NB4 (cell line): Measurements from ENCODE around the gene PPP1R9A.

Experiments used
- DNase-seq: peaks from one replicate; pipeline ENCODE4 v3.0.0; 2010; ENCODE audit warnings: low read depth
- H3K4me3 ChIP-seq: one replicate; pipeline ENCODE4 v1.5.1; 2011; ENCODE audit warnings: mild to moderate bottlenecking, low read depth, low read length, moderate library complexity
- MAX ChIP-seq: IDR thresholded peaks from 2 replicates; pipeline ENCODE4 v1.6.1; 2011; ENCODE audit warnings: low read depth, low read length
- MYC ChIP-seq: IDR thresholded peaks from 2 replicates; pipeline ENCODE4 v1.6.1; 2011; ENCODE audit warnings: low read depth, low read length
- POLR2A ChIP-seq: IDR thresholded peaks from 2 replicates; pipeline ENCODE4 v1.6.1; 2011; ENCODE audit warnings: mild to moderate bottlenecking; ENCODE audit not compliant: insufficient read length; ENCODE audit errors: extremely low read depth
- TF ChIP-seq, protein P1 (sequence below): IDR thresholded peaks from one replicate; pipeline ENCODE4 v1.5.1; 2012; ENCODE audit warnings: low read depth, low read length

The PPP1R9A gene

GRCh38 chr7:95304990-95305389 is 397.6 kb downstream of the PPP1R9A start:
- no peak overlapping the region for H3K4me3 ChIP-seq
- TF ChIP-seq MAX (no peak), MYC (no peak), POLR2A (no peak)
- TF ChIP-seq, protein P1, sequence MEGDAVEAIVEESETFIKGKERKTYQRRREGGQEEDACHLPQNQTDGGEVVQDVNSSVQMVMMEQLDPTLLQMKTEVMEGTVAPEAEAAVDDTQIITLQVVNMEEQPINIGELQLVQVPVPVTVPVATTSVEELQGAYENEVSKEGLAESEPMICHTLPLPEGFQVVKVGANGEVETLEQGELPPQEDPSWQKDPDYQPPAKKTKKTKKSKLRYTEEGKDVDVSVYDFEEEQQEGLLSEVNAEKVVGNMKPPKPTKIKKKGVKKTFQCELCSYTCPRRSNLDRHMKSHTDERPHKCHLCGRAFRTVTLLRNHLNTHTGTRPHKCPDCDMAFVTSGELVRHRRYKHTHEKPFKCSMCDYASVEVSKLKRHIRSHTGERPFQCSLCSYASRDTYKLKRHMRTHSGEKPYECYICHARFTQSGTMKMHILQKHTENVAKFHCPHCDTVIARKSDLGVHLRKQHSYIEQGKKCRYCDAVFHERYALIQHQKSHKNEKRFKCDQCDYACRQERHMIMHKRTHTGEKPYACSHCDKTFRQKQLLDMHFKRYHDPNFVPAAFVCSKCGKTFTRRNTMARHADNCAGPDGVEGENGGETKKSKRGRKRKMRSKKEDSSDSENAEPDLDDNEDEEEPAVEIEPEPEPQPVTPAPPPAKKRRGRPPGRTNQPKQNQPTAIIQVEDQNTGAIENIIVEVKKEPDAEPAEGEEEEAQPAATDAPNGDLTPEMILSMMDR = no peak
- no peak for DNase-seq

GRCh38 chr7:95309951-95310350 is 402.6 kb downstream of the PPP1R9A start:
- DNase-seq = no peak

GRCh38 chr7:95311389-95311788 is 404.0 kb downstream of the PPP1R9A start:
- no peak overlapping the region for H3K4me3 ChIP-seq
- no peak for DNase-seq
- no peak for TF ChIP-seq MAX
- no peak for TF ChIP-seq MYC
- TF ChIP-seq, protein P1 = no peak
- TF ChIP-seq POLR2A = no peak

More at GRCh38 chr7:95309951-95310350, 402.6 kb downstream of the PPP1R9A start:
- no peak for TF ChIP-seq MYC
- TF ChIP-seq MAX = no peak
- TF ChIP-seq, protein P1 = no peak
- no peak for TF ChIP-seq POLR2A
- no peak overlapping the region for H3K4me3 ChIP-seq

DNA sequence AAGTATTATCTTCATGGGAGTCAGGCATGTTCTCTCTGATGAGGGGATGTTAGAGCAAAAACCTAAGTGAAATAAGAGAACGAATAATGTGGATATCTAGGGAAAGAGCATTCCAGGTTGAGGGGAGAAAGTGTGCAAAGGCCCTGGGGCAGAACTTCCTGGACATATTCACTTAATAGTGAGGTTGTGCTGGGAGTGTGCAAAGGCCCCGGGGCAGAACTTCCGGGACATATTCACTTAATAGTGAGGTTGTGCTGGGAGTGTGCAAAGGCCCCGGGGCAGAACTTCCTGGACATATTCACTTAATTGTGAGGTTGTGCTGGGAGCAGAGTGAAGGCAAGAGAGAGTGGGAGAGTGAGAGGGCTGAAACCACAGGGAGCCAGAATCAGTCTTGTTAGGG is 405.2 kb downstream of the PPP1R9A start:
- DNase-seq = no peak
- TF ChIP-seq, protein P1 = no peak
- no peak for TF ChIP-seq MYC
- no peak for TF ChIP-seq MAX
- TF ChIP-seq POLR2A = no peak
- no peak overlapping the region for H3K4me3 ChIP-seq

GRCh38 chr7:95316588-95316987 is 409.2 kb downstream of the PPP1R9A start:
- no peak for DNase-seq
- no peak overlapping the region for H3K4me3 ChIP-seq
- TF ChIP-seq MYC (no peak), MAX (no peak), POLR2A (no peak)
- TF ChIP-seq, protein P1 = no peak

DNA sequence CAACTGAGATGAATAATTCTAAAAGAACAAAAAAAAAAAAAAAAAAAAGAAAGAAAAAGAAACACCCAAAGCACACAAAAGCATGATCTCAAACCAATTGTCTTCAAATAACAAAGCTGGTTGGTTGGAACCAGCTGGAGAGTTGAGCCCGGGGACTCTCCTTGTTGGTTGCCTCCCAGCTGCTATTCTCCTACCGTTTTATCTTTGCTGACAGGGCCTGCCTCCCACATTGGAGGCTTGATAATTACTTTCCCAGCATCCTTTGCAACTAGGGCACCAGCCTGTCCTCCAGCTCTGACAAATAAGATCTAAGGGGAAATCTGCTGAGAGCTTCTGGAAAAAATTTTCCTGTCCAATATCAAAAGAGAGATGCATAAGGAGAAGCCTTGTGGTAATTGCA is 410.2 kb downstream of the PPP1R9A start:
- H3K4me3 ChIP-seq = no peak overlapping the region
- no peak for DNase-seq
- TF ChIP-seq POLR2A (no peak), MYC (no peak), MAX (no peak)
- TF ChIP-seq, protein P1 = no peak
